Kidney capillary endothelial cell (primary cell): ENCODE measurements around the gene TTC28.
A peak's percentile ranks its signal among the peaks of the same experiment; 100 is the strongest.

Experiments
- DNase-seq: peaks from one replicate; pipeline ENCODE4 v3.0.0-alpha.2; 2018; ENCODE audit warnings: low spot score

The TTC28 gene

GRCh38 chr22:28019881-28020861 is 659.5 kb downstream of the TTC28 start:
- peak; percentile 46 for DNase-seq

GRCh38 chr22:28019360-28019759 is 660.3 kb downstream of the TTC28 start:
- DNase-seq: no peak

DNA sequence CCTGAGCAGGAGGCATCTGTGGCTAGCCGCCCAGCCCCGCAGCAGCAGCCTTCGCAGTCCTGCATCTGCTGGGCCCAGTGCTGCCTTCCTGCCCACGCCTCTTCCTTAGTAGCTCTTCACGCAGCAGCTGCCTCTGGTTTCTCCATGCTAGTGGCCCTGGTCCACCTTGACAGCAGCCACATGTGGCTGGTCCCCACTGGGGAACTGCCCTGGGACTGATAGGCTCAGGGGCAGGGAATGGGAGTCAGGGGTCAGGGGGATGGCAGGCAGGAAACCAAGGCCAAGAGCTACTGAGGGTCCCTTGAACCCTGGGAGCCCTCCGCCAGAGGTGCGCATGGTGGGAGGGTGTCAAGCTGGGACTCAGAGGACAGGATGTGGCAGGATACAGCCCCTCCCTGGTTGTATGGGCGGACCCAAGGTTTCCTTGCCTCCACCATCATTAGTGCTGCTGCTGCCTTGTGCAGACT is 661.1 kb downstream of the TTC28 start:
- DNase-seq: no peak

DNA sequence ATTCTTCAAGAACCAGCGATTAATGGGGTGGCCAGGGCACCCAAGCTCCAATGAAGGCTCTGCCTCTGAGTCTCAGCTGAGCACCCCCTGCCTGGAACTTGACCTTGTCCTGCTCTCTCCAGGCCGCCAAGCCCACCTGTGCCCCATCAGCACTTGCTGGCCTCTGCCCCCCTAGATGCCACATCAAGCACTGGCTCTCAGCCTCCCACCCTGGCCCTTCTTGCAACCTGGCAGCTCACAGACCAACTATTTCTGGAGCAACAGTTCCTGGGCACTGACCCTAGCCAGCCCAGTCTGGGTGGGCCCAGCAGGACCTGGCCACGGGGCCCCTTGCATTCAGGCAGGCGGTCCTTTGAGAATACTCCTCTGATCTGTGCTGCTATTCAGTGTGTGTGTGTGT is 661.8 kb downstream of the TTC28 start:
- no peak for DNase-seq

DNA sequence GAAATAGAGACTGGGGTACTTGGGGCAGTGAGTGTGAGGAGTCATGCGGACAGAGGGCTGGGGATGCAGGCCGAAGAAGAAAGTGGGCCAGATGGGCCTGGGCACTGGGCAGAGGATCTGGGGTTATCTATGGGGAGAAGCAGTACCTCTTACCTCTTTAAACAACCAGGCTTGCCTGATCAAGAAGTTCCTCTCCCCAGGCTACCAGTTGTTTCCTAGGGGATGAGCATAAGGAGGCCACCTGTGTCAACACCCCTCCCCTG is 662.2 kb downstream of the TTC28 start:
- no peak for DNase-seq

DNA sequence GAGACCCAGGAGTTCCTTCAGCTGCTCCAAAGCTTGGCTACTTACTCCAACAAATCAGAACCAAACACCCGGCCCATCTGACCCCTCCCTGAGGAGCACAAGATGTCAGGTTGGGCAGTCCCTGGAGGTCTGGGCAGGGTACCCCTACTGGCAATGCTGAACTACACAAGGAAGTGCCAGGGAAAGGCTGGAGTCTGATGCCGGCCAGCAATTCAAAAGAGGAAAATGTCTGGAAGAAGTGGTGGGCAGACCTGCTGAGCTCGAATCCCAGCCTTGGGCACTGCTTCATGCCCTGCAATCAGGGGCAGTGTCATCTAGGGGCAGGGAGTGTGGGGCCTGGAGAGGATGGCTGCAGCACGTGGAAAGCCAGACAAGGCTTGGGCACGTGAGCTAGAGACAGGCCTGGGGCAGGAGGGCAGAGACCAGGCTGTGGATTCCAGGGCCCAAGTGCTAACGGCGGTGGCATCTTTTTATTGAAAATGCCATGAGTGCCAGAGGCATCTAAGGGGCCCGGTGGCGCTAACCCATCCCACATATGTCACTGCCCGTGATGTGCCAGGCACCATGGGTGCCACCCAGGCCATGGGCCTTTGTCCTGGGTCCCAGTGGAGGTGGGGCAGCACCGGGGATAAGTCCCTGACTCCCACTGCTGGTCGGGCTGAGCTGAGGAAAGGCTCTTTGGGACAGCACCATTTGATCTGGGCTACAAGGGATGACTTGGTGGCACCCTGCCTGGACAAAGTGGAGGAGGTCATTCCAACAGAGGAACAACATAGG is 662.7 kb downstream of the TTC28 start:
- no peak for DNase-seq

DNA sequence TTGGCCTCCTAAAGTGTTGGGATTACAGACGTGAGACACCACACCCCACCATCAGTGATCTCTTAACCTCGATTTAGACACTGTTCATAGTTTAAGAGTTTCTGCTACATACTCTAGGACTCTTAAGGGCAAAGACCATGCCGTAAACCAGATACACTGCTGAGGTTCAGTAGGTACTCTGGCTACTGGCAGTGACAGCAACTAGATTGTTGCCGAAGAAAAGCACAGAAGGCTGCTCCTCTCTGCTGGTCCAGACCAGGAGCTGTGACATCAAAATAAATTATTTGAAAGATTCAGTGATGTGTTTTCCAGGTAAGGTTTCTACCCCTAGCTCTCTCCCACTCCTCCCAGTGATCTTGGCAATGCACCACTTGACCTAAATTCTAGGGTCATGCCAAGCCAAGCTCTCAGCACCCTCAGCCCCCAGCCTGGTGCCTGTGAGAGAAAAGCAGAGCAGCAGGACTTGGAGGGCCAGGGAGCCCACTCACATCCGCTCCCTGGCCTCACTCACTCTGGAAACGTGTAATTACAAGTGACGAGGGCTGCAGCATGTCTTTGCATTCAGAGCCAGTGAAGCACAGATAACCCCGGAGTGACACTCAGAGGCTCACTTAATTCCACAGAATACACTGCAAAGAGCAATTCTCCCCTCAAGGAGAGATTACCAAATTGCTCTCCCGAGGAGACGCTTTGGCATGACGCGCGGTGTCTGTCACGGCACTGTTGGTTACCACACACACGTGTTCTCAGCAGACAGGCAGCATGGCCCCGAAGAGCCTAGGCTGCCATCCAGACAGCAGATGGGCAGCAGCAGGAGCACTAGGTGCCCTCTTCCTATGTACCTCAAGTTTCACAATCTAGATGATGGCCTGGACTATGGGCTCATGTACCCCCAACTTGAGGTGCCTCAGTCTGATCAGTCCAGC is 663.7 kb downstream of the TTC28 start:
- DNase-seq: no peak

DNA sequence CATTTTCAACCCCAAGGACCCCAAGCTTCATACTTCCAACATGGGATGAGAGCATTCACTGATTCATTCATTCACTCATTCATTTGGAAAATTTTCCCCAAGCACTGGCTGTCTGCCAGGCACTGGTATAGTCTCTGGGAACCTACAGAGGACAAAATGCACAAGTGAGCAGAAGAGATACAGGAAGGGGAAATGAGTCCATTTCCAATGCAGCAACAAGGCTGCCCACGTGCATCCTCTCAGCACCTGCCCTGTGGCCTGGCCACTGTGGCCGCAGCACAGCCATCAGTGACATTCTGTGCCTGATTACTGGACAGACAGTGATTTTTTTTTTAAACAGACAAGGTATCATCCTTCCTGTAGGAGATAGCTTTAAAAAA is 664.6 kb downstream of the TTC28 start:
- no peak for DNase-seq

DNA sequence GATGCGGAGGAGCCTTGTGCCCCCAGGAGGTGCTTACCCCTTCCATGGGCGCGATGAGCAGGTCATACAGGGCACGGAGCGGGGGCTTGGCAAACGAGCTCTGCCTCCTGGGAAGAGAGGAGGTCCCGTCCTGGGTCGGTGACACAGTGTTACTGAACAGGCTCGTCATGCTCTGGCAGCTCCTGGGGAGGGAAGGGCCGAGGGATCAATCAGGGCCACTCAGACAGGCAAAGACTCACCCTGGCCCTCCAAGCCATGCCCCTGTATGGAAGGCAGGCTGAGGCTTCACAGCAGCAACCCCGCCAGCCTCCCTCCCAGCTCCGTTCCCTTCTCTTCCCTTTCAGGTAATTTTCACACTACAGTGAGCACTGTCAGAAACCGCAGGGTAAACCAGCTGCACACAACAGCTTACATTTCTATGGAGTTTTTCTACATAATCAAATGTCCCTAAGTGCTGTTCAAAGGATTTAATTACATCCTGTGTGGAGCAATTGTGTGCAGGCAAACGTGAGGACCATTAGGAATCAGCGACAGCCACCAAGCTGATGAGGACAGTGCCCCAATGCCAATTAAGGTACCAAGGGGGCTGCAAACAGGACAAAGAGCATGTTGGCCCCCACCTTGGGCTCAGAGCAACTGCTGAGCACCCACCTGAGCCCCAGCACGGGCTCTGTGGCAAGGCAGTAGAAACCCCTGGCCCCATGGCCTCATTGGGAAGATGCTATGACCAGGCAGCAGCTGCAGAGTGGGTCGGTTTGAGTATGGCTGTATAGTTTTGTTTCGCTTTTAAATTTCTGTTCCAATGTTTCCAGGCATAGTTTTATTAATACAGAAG is 665.2 kb downstream of the TTC28 start:
- DNase-seq: no peak

GRCh38 chr22:28013611-28014010 is 666.0 kb downstream of the TTC28 start:
- no peak for DNase-seq

- no peak for DNase-seq
These were observed 666.7 kb downstream of the TTC28 start for GRCh38 chr22:28012832-28013460.

- peak; percentile 82 for DNase-seq
These were observed 670.3 kb downstream of the TTC28 start for GRCh38 chr22:28009272-28009827.

GRCh38 chr22:28008649-28009048 is 671.0 kb downstream of the TTC28 start:
- no peak for DNase-seq

DNA sequence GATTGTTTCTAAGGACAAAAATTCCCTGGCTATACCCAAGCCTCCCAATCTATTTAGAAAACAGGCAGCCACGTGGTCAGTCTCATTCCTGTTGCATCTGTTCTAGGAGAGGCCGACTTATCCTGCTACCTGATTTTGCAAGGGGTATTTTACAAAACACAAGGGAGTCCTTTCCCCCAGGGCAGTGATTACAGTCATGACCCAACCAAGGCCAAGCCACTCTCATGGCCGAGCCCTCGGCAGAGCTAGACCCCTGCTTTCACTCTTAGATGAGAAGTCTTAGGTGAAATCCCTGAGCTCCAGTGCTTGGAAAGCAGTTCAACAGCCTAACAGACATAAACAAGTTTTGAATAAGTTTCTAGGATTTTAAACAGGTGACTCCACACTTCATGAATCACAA is 671.6 kb downstream of the TTC28 start:
- DNase-seq: no peak

DNA sequence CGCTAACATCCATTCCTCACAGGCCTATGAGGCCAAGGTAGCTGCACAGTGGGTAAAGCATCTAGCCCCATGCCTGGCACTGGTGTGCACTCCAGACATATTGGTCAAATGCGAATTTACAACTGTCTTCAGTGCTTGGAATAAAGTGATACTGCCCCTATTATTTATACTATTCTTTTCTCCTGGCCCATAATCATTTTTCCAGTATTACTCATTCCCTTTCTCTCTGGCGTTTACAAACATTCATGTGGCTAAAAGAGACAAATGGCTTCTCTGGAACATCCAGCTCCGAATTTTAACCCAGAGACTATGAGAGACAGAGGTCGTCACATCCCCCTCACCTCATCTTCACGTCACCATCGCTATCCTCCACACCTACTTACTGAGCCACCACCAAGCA is 673.4 kb downstream of the TTC28 start:
- no peak for DNase-seq

DNA sequence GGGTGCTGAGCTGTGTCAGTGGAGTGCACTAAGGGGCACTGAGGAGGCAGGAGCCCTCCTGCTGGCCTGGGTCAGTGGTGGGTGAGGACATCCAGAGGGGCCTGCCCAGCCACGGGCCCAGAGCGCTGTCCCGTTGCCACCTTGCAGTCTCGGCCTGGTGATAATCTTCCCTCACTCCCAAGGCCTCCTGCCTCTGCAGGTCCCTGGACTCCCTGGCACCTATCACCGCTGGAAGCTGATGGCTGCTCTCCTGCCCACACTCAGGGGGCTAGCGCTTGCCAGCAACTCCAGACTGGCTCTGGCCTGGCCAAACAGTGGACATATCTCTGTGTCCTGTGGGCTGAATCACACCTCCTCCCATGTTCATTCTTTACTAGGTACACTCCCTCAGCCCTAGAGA is 674.1 kb downstream of the TTC28 start:
- no peak for DNase-seq

DNA sequence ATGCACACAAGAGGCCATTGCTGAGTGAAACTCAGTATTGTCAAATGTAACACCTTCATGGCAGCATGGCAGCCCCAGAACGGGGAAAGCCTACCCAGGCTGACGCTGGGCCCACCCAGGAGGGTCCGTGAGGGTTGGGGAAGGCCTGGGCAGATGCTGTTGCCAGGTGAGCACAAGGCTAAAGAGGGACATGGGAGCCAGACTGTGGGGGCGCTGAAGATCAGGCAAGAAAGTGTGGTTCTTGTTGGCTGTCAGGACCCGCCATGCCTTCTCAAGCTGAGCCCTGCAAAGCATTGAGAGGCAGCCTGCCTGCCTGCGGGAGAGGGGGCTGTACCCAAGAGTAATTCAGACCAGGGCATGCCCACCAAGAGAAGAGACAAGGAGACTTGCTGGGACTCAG is 675.6 kb downstream of the TTC28 start:
- DNase-seq: no peak

- no peak for DNase-seq
These were observed 676.6 kb downstream of the TTC28 start for GRCh38 chr22:28002863-28003565.

GRCh38 chr22:28002181-28002700 is 677.4 kb downstream of the TTC28 start:
- no peak for DNase-seq
